IPS-18a (cell line): ENCODE measurements around the gene CBX4.
A peak's percentile ranks its signal among the peaks of the same experiment; 100 is the strongest.

Source experiments
- H3K27ac ChIP-seq: one replicate; pipeline ENCODE4 v1.5.1; 2013; ENCODE audit warnings: low read length
- H3K27me3 ChIP-seq: one replicate; pipeline ENCODE4 v1.6.1; 2013; ENCODE audit warnings: mild to moderate bottlenecking, low read length; ENCODE audit not compliant: control insufficient read depth, insufficient read depth
- H3K36me3 ChIP-seq: one replicate; pipeline ENCODE4 v1.6.1; 2013; ENCODE audit warnings: low read depth, low read length; ENCODE audit not compliant: control insufficient read depth
- H3K4me1 ChIP-seq: one replicate; pipeline ENCODE4 v1.6.1; 2013; ENCODE audit warnings: low read depth, low read length; ENCODE audit not compliant: control insufficient read depth
- H3K4me3 ChIP-seq: one replicate; pipeline ENCODE4 v1.5.1; 2013; ENCODE audit warnings: low read length
- H3K9ac ChIP-seq: one replicate; pipeline ENCODE4 v1.6.1; 2013; ENCODE audit warnings: mild to moderate bottlenecking, low read length, moderate library complexity
- H3K9me3 ChIP-seq: one replicate; pipeline ENCODE4 v1.6.1; 2013; ENCODE audit warnings: low read depth, low read length; ENCODE audit not compliant: control insufficient read depth

Gene CBX4

DNA sequence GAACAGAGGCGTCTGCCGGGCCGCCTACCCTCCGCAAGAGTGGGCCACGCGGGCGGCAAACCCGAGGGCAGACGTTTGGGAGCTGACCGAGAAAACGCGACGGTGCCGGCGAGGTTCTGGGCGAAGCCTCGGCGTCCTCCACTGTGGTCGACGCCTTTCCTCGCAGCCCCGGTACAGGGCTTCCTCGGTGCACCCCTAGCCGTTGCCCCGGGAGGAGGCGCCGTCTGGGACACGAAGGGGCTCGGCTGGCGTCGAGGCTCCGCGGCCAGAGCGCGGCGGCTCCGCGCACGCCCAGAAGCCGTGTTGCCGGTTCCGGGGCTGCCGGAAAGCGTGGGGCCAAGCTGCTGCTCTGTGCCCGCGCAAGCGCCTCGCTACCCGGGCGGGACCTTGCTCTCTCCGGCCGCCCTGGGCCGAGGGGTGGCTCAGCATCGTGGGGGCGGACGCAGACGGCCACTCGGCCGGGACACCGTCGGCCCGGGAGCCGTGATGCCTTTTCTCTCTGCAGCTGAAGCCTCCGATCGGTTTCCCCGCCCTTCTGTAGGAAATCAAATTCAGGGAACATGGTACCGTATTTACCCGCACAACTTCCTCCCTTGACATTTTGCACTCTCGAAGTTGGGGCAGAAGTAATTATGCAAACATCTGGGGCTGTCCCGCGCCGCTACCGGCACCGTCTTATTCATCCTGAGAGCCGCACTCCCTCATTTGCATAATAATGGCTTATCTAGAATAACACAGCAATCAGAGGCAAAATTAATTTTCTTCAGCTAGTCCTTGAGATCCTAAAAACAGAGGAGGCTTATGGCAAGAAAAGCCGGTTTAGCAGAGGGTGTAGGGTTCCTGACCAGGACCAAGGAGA, 35.0 kb downstream of the CBX4 start:
- no peak overlapping the region for H3K9ac ChIP-seq

DNA sequence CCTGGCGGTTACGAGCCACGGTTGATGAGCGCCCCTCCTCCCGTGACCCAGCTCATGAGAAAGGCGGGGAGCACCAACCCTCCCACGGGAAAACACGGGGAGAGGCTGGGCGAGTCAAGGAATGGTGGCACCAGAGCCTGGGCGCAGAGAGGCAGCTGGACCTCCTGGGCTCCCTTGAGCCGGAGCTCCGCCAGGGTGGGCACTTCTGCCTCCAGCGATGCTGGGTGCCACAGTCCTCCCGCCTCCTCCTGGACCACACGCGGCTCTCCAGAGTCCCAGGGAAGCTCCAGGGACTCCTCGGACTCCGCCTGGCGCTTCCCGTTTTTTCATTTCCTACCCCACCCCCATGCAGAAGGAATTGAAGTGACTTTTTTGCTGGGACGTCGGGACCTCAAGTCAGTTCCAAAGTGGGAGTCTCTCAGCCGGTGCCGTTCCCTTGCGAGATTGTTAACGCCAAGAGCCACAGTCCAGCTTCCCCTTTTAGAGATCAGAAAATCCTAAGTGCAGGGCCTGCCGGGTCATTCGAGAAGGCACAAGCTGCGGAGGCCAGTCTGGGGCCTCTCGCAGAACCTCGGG, 35.7 kb downstream of the CBX4 start:
- no peaks in the 10 kb centered on the region for H3K9me3 ChIP-seq
- H3K4me1 ChIP-seq, result peaks cover 30% of the 10 kb centered on the region
- no peak overlapping the region for H3K9ac ChIP-seq
- no peaks in the 10 kb centered on the region for H3K36me3 ChIP-seq
- no peak overlapping the region for H3K27ac ChIP-seq
- H3K27me3 ChIP-seq, result peaks cover 100% of the 10 kb centered on the region
- H3K4me3 ChIP-seq, result no peak overlapping the region

More for the DNA sequence above, 35.0 kb downstream of the CBX4 start:
- Histone ChIP-seq H3K27me3 (peaks cover 100% of the 10 kb centered on the region), H3K36me3 (no peaks in the 10 kb centered on the region), H3K27ac (no peak overlapping the region), H3K4me3 (no peak overlapping the region), H3K9me3 (no peaks in the 10 kb centered on the region), H3K4me1 (peaks cover 30% of the 10 kb centered on the region)

DNA sequence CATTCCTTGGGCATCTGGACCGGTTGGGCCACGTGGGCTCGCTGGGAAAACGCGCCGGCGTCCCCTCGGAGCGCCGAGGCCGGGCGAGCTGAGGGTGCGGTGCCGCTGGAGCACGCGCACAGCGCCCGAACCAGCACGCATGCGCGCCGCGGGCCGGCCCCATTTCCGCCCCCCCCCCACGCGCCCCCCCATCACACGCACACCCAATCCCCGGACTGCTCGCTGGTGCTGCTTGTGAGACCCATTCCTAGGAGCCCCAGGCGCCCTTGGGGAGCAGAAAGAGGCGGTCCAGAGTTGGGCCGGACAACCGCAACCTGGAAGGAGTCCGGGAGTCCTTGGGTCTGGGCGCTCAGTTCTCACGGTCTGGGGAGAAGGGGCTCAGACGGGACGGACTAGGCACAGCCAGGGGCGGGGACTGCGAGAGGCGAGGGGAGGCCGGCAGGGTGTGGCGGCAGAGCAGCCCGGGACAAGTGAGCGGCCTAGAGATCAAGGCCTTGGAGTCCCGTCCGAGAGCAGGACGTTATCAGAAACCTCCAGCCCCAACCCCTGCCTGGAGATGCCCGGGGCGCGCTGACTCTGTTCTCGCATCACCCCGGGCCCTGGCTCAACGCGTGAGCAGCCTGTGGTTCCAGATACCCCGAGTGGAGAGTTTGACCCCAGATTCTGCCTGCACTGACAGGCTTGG, 36.4 kb downstream of the CBX4 start:
- Histone ChIP-seq H3K36me3 (no peaks in the 10 kb centered on the region), H3K4me3 (no peak overlapping the region), H3K4me1 (peaks cover 30% of the 10 kb centered on the region)

DNA sequence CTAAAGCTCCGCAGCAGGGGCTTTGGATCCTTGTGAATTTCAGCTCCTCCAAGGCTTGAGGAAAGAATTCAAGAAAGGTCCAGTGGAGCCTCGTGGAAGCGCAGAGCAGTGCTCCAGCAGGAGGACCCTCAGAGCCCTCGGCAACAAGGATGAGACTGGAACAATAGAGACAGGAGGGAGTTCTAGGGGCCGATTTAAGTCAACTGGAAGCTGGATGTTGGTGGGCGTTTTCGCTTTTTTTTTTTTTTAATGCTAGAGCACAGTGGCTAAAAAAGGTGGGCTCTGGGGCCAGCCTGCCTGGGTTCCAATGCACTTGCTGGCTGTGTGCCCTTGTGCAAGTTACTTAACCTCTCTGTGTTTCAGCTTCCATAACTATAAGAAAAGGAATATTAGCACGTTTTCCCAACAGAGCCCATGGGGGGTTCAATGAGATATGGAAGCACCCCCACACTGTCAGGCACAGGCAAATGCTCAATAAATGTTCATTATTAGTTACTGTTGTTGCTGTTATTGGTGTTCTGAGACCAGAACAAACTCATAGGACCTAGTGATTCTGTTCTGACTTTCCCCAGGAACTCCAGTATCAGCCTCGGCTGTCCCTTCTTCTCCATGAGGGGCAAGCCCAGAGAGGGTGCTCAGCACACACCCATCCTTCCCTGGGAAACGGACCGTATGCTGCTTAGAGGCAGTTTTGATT, 37.1 kb downstream of the CBX4 start:
- Histone ChIP-seq H3K4me1 (peaks cover 30% of the 10 kb centered on the region), H3K36me3 (no peaks in the 10 kb centered on the region), H3K27me3 (peaks cover 96% of the 10 kb centered on the region), H3K27ac (no peak overlapping the region), H3K4me3 (no peak overlapping the region), H3K9ac (no peak overlapping the region), H3K9me3 (no peaks in the 10 kb centered on the region)

More for the DNA sequence above, 36.4 kb downstream of the CBX4 start:
- H3K9me3 ChIP-seq, result no peaks in the 10 kb centered on the region
- H3K27me3 ChIP-seq, result peaks cover 100% of the 10 kb centered on the region
- H3K27ac ChIP-seq, result no peak overlapping the region
- H3K9ac ChIP-seq, result no peak overlapping the region

DNA sequence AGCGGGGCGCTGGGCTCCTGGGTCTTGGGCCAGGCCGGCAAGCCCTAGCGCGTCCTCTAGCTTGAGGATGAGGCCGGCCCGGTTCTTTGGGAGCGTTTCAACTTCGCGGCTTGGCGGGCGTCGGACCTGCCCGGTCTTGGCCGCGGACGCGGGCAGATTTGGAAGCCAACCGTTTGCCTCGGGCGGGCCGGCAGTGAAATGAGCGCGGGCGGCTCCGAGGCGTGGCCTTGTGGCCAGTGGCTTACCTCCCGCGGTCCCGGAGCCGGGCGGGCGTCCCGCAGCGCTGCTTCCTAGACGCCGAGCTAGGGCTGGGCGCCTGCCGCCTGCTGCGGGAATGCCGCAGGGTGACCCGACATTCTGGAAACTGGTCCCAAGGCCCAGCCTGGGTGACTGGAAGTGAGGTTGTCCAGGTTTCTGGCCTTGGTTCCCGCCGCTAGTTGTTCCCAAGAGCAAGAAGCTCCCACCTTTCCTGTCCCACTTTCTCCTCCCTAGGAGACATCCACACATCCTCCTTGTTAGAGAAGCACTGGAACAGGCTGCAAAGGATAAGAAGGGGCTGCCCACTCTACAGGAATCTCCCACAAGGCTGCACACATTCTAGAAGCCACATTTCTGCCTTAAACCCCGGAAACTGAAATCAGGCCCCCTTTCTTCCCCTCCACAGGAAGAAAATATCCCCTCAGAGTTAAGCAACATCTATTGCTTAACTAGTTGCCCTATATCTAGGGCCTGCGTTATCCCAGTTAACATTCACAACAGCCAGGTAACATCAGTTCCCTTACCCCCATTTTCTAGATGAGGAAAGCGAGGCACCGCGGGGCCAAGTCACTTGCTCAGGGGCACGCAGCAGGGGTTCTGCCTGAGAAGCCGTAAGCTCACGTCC, 37.8 kb downstream of the CBX4 start:
- peak overlapping the region; percentile 34 for H3K4me3 ChIP-seq
- peaks cover 28% of the 10 kb centered on the region for H3K4me1 ChIP-seq
- H3K9ac ChIP-seq, result no peak overlapping the region
- H3K27me3 ChIP-seq, result peaks cover 92% of the 10 kb centered on the region
- H3K9me3 ChIP-seq, result no peaks in the 10 kb centered on the region
- H3K27ac ChIP-seq, result no peak overlapping the region
- no peaks in the 10 kb centered on the region for H3K36me3 ChIP-seq

DNA sequence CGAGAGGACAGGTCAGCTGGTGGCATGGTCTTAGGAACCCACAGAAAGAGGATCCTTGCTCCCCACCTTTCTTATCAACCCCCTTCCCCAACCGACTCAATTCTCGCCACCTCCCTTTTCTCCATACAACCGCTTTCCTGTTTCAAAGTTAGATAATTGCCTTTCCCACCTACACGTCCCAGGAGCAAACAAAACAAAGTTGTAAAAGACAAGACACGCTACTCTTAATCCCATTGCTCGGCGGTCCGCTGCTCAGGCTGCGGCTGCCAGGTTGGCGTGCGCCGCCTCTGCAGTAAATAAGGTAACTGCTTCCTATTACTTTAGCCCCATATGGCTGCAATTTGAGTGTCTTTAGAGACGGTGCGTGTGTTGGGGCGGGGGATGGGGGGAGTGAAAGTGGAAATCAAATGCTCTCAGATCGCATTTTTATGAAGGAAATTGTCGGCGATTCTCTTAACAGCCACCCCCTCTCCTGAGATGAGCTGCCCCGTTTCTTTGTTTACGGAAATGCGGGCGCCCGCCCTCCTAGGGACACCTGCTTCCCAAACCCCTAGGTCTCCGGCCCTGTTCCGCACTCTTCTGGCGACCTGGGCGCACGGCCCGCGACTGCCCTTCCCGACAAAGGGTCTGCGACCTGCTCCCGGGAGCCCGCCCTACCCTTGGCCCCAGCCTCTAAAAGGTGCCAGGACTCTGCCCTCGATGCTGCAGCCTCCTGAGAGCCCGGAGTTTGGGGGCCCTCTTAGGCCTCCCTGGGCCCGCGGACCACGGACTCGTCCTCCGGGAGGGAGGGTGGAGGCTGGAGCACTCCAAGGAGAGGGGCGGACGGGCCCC, 38.7 kb downstream of the CBX4 start:
- Histone ChIP-seq H3K4me1 (peaks cover 27% of the 10 kb centered on the region), H3K4me3 (peak overlapping the region; percentile 34), H3K9ac (no peak overlapping the region), H3K27me3 (peaks cover 92% of the 10 kb centered on the region), H3K36me3 (no peaks in the 10 kb centered on the region), H3K27ac (no peak overlapping the region), H3K9me3 (no peaks in the 10 kb centered on the region)

DNA sequence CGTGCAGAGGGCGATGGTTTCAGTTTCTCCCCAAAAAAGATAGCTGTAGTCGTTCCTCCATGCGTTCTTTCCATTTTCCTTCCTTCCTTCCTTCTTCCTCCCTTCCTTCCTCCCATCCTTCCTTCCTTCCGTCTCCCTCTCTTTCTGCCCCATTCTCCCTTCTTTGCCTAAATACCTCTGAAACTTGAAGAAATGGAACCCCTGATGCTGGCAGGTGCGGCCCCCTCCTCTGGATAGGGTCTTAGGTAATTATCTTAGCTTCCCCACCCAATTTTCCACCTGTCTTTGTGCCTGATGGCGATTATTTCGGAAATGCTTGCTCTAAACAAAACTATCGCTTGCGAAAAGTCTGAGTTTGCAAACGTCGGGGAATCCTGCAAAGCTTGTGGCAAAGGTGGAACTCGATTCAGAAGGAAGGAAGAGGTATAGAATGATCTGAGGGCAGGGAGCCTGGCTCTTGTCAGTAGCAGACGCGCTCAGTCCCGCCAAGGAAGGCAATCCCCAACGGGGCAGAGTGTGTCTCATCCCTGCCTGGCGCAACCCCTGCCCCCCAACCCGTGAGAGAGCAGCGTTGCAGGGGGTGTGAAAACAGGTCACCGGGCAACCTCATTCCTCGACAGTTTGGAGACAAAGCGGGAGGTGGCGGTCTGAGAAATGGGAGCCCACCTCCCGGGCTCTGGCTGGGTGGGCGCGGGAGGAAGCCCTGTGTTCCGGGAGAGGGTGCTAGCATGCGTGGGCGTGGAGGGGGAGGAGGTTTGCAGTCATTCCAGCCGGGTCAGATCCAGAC, 39.5 kb downstream of the CBX4 start:
- no peak overlapping the region for H3K27ac ChIP-seq
- no peak overlapping the region for H3K4me3 ChIP-seq
- no peak overlapping the region for H3K9ac ChIP-seq
- H3K4me1 ChIP-seq, result peaks cover 26% of the 10 kb centered on the region
- no peaks in the 10 kb centered on the region for H3K36me3 ChIP-seq
- H3K9me3 ChIP-seq, result no peaks in the 10 kb centered on the region
- peaks cover 92% of the 10 kb centered on the region for H3K27me3 ChIP-seq

DNA sequence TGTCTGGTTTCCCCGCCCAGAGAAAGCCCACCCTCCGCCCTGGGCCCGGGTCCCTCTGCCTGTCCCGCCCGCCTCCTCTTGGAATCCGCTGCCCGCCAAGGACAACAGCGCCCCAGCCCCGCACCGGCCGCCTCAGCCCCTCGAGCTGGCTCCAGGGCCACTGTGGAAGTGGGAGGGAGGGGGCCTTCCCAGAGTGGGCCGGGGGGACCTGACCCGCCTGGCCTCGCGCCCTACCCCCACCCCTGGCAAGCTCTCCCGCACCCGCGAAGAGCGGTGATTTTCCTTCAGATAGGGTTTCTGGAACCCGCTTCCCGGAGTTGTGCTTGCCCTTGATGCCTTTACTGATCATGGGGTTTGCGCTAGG, 40.1 kb downstream of the CBX4 start:
- H3K4me3 ChIP-seq, result no peak overlapping the region
- H3K9ac ChIP-seq, result no peak overlapping the region
- H3K9me3 ChIP-seq, result no peaks in the 10 kb centered on the region
- no peak overlapping the region for H3K27ac ChIP-seq
- H3K4me1 ChIP-seq, result peaks cover 27% of the 10 kb centered on the region
- H3K27me3 ChIP-seq, result peaks cover 92% of the 10 kb centered on the region
- H3K36me3 ChIP-seq, result no peaks in the 10 kb centered on the region

DNA sequence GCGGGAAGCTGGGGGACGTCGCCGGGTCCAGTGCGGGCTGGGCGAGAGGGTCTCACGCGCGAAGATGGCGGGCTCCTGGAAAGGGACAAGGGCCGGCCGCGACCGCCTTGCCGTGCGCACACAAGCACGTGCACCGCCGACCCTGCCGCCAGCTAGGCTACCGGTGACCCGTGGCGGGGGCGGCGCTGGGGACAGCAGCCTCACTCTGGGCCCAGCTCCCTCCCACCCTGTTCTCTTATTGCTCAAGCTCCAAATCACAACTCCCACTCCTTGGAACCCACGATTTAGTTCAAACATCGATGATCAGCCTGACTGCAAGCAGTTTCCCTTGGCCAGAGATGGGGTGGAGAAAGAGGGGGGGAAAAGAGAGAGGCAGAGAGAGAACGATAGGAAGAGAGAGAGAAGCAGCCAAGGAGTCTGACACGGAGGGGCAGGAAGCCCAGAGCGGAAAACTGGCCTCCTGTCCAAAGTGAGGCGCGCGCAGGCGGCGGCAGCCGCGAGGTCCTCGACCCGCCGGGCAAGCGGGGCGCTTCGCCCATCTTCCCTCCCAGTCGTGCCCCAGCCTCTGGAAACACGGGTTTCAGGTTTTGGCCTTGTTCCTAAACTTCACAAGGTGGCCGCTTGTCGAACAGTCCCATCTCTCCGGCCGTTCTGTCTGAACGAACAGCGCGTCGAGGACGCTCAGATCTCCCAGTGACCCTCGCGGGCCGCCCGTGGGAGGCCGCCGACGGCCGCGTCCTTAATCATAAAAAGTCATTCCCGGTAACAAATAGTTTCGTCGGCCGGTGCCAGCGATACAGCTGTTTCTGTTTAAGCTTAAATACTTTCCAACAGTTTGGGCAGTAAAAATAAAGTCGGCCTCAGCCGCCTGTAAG, 40.7 kb downstream of the CBX4 start:
- H3K27ac ChIP-seq, result no peak overlapping the region
- peak overlapping the region; percentile 0 for H3K4me3 ChIP-seq
- no peak overlapping the region for H3K9ac ChIP-seq
- peaks cover 29% of the 10 kb centered on the region for H3K4me1 ChIP-seq
- H3K36me3 ChIP-seq, result no peaks in the 10 kb centered on the region
- no peaks in the 10 kb centered on the region for H3K9me3 ChIP-seq
- H3K27me3 ChIP-seq, result peaks cover 92% of the 10 kb centered on the region
